Ovary (tissue), 9 donors: Measurements from ENCODE around the gene HS3ST4. TPM values are rescaled to one million over a fixed set of nuclear protein-coding genes. Genes with fewer than 3 reads are reported as not detected.

Experiments used
- DNase-seq, 5 donors: peaks; one replicate each; pipeline ENCODE4 v3.0.0-alpha.2; 2019 to 2020
- H3K27ac ChIP-seq, 2 donors: fragments of 200-600 bp; one replicate each; pipeline versions ENCODE4 v1.5.1 to v1.8.0; 2019 to 2022
- H3K27me3 ChIP-seq: fragments of 200-600 bp; one replicate; pipeline ENCODE4 v1.8.0; 2022
- H3K36me3 ChIP-seq: fragments of 200-600 bp; sonication (generic); one replicate; pipeline ENCODE4 v1.5.1; 2019
- H3K4me1 ChIP-seq: one replicate; pipeline ENCODE4 v1.8.1; 2013; ENCODE audit warnings: mild to moderate bottlenecking, moderate library complexity; ENCODE audit not compliant: insufficient read depth
- H3K4me3 ChIP-seq: fragments of 200-600 bp; sonication (generic); one replicate; pipeline ENCODE4 v1.5.1; 2017
- H3K9me3 ChIP-seq, 2 donors: fragments of 200-600 bp in 1 of 2; sonication (generic) in 1 of 2; one replicate each; pipeline versions ENCODE4 v1.5.1 to v1.8.1; 2013 to 2019; ENCODE audit warnings: mild to moderate bottlenecking in 1 of 2, moderate library complexity in 1 of 2
- EP300 ChIP-seq: sonication (generic); formaldehyde crosslinking; IDR thresholded peaks from one replicate; pipeline ENCODE4 v1.6.1; 2017; ENCODE audit warnings: antibody characterized with exemption
- POLR2A ChIP-seq: fragments of 450-650 bp; IDR thresholded peaks from one replicate; pipeline ENCODE4 v1.6.1; 2017; ENCODE audit warnings: antibody characterized with exemption, mild to moderate bottlenecking, moderate library complexity
- WGBS, 3 donors: extraction: QIAGEN DNeasy Blood & Tissue Kit in 1 of 3; methylation state at CpG; one replicate each; pipeline versions ENCODE4 v1.1.5 to v1.1.7; 2013 to 2017; 5-methylcytosine and 5-hydroxymethylcytosine counted together
- intact Hi-C, 4 donors: fragments of 100-400 bp; cut with DNase I; formaldehyde crosslinking; loops; one replicate each; pipeline versions ENCODE4 v1.11.0 to v1.15.1; 2022 to 2023
- polyA plus RNA-seq, 2 donors: library from polyadenylated mRNA; stranded (reverse); fragments of 200-250 nt in 1 of 2; fragments of 350-450 nt in 1 of 2; fragmentation: Illumina TruSeq in 1 of 2; extraction: RNeasy Lipid Tissue Mini Kit (QIAGEN cat#74804) in 1 of 2; gene quantifications; one replicate each; pipeline ENCODE4 v1.2.3, GENCODE V29; 2013 to 2014
- total RNA-seq, 7 donors: library from RNA; depleted of rRNA in 2 of 7; stranded (reverse); fragments of >200 nt in 2 of 7; fragmentation: NEBNext Ultra II Directional in 3 of 7; extraction: Animal tissue kit (Norgen Biotek cat#: 25700) in 3 of 7; gene quantifications; one replicate each; pipeline versions ENCODE4 v1.1.0 to v1.2.4, GENCODE V29; 2016 to 2023
- TF ChIP-seq, protein P1 (sequence below), 3 donors: fragments of 450-650 bp in 2 of 3; fragments of 200-600 bp in 1 of 3; IDR thresholded peaks; one replicate each; pipeline versions ENCODE4 v1.5.1 to v1.8.0; 2016 to 2022; ENCODE audit warnings: antibody characterized with exemption in 3 of 3, mild to moderate bottlenecking in 1 of 3
- donor health status: DM: no; HTN: no; CAD: no; lungs with moderate emphysema.
- donor health status: DM: no; HTN: no; CAD: no.
- donor health status: Bipolar disorder and iron deficiency.
- donor health status: DM: yes; HTN: yes; CAD: no.
- donor health status: DM: no; HTN: no; CAD: no.
- donor health status: DM: yes; HTN: yes; CAD: no.

HS3ST4 gene
- total and polyA plus RNA-seq, 9 donors, result 0.10 to 0.34 TPM; not detected in 7

DNA sequence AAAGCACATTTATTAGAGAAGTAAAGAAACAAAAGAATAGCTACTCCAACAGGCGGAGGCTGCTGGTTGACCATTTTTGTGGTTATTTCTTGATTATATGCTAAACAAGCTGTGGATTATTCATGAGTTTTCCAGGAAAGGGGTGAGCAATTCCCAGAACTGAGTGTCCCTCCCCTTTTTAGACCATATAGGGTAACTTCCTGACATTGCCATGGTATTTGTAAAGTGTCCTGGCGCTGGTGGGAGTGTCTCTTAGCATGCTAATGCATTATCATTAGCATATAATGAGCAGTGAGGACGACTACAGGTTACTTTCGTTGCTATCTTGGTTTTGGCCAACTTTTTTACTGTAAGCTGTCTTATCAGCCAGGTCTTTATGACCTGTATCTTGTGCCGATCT, 12.2 kb upstream of the HS3ST4 start:
- no peaks in the 10 kb centered on the region for H3K27me3 ChIP-seq
- DNase-seq, result no peak
- H3K9me3 ChIP-seq, result no peaks in the 10 kb centered on the region
- TF ChIP-seq POLR2A, result no peak
- no peak for TF ChIP-seq EP300
- TF ChIP-seq, protein P1, sequence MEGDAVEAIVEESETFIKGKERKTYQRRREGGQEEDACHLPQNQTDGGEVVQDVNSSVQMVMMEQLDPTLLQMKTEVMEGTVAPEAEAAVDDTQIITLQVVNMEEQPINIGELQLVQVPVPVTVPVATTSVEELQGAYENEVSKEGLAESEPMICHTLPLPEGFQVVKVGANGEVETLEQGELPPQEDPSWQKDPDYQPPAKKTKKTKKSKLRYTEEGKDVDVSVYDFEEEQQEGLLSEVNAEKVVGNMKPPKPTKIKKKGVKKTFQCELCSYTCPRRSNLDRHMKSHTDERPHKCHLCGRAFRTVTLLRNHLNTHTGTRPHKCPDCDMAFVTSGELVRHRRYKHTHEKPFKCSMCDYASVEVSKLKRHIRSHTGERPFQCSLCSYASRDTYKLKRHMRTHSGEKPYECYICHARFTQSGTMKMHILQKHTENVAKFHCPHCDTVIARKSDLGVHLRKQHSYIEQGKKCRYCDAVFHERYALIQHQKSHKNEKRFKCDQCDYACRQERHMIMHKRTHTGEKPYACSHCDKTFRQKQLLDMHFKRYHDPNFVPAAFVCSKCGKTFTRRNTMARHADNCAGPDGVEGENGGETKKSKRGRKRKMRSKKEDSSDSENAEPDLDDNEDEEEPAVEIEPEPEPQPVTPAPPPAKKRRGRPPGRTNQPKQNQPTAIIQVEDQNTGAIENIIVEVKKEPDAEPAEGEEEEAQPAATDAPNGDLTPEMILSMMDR (IDR thresholded peaks at IDR 0.05), result no peak
- H3K4me1 ChIP-seq, result no peaks in the 10 kb centered on the region
- H3K36me3 ChIP-seq, result no peaks in the 10 kb centered on the region
- no peak overlapping the region for H3K27ac ChIP-seq
- no peak overlapping the region for H3K4me3 ChIP-seq
- intact Hi-C loops, result no loop called here
- WGBS, 3 donors, result 44 to 50% (median 47%) methylated on average over 5 of the region's 5 CpGs

DNA sequence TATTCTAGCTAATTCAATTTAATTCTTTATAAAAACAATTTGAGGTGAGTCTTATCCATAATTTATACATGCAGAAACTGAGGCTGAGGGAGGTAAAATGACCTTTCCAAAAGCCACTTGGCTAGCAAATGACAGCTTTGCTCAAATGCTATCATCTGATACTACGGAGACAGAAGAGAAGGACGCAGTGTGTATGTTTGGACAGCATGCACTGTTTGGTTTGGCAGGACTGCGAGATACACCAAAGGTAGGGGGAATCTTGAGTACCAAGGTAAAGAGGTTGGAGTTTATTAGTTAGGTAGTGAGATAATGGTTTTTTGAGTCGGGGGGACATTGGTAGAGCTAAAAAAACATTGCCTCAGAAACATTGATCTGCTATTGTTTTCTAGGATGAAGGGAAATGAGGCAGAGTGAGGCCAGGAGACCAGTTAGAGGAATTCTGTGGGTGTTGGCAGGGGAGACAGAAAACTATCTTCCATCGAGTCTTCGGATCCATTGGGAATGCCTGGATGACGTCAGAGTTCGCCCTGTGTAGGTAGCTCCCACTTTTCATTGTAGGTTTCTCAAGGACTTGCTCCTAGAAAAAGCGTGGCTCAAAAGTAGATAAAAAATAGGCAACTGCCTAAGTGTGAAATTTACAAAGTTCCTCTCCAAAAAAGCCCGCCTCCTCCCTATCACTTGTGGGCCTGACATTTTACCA, 2.5 kb upstream of the HS3ST4 start:
- Histone ChIP-seq H3K9me3 (no peaks in the 10 kb centered on the region), H3K4me1 (no peaks in the 10 kb centered on the region), H3K27me3 (no peaks in the 10 kb centered on the region), H3K4me3 (no peak overlapping the region), H3K27ac (no peak overlapping the region), H3K36me3 (no peaks in the 10 kb centered on the region)
- no peak for TF ChIP-seq POLR2A
- TF ChIP-seq, protein P1 (IDR thresholded peaks at IDR 0.05), result no peak
- no peak for TF ChIP-seq EP300
- intact Hi-C loops, result no loop called here
- 62 to 70% (median 66%) methylated on average over 10 of the region's 10 CpGs for WGBS, 3 donors
- DNase-seq, result no peak

DNA sequence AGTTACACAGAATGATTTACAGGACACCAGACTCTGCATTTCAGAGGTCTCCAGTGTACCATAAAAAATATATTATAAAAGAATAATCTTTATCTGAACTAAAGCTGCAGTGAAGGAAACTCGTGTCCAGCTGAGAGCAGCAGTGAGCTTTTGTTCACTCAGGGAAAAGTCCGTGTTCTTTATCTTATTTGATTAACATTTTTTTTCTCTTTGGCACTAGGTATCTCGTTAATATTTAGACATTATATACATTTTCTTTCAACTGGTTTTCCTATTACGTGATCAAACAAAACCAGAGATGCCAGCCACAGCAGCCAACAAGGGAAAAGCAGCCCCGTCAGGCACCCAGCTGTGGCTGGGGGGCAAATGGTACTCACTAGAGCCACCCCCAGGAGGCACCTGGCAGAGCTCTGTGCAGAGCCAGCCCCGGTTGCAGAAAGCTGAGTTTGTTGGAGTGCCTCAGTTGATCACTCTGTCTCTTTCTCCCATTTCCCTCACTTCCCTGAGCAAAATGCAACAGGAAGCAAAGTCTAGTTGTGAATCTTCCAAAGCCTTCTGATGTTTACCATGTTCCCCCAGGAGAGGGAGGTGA, 1.1 kb upstream of the HS3ST4 start:
- H3K36me3 ChIP-seq, result no peaks in the 10 kb centered on the region
- no peak overlapping the region for H3K27ac ChIP-seq
- no peaks in the 10 kb centered on the region for H3K4me1 ChIP-seq
- intact Hi-C loops, result no loop called here
- WGBS, 3 donors, result 12 to 17% (median 14%) methylated on average over 6 of the region's 6 CpGs
- H3K27me3 ChIP-seq, result no peaks in the 10 kb centered on the region
- TF ChIP-seq EP300, result no peak
- no peak for TF ChIP-seq POLR2A
- TF ChIP-seq, protein P1 (IDR thresholded peaks at IDR 0.05), result no peak
- H3K9me3 ChIP-seq, result no peaks in the 10 kb centered on the region
- H3K4me3 ChIP-seq, result no peak overlapping the region
- DNase-seq, result no peak

DNA sequence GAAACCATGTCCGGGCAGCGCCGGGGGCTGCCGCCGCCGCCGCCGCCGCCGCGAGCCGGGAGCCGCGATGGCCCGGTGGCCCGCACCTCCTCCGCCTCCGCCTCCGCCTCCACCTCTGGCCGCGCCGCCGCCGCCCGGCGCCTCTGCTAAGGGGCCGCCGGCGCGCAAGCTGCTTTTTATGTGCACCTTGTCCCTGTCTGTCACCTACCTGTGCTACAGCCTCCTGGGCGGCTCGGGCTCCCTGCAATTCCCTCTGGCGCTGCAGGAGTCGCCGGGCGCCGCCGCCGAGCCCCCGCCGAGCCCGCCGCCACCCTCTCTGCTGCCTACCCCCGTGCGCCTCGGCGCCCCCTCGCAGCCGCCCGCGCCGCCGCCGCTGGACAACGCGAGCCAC, 587 bp downstream of the HS3ST4 start:
- no peak for TF ChIP-seq EP300
- no peak for TF ChIP-seq POLR2A
- TF ChIP-seq, protein P1 (IDR thresholded peaks at IDR 0.05), result no peak
- Histone ChIP-seq H3K36me3 (no peaks in the 10 kb centered on the region), H3K9me3 (no peaks in the 10 kb centered on the region), H3K4me3 (no peak overlapping the region), H3K27me3 (no peaks in the 10 kb centered on the region), H3K27ac (no peak overlapping the region), H3K4me1 (no peaks in the 10 kb centered on the region)
- no peak for DNase-seq
- intact Hi-C loops, result no loop called here
- WGBS, 3 donors, result 0 to 1% (median 0%) methylated on average over 8 to 56 of the region's 56 CpGs
